WTC11 (cell line): ENCODE data around the gene TXNDC2. TPM values are rescaled to one million over a fixed set of nuclear protein-coding genes. Genes with fewer than 3 reads are reported as not detected.

Experiments
- ATAC-seq: fragments of 200-7000 bp; cut with Tn5 transposase; 2 replicates; pipeline ENCODE4 v1.10.0; 2021; ENCODE audit warnings: mild to moderate bottlenecking, moderate library complexity
- CTCF ChIA-PET: fragments of 300-600 bp; sonication (Branson Sonifier 250); formaldehyde crosslinking; loops from one replicate; lab custom pipeline; 2021; ENCODE audit warnings: antibody characterized with exemption; lab: Charles Lee
- POLR2A ChIA-PET: fragments of 350-600 bp; sonication (Branson Sonifier 250); formaldehyde crosslinking; loops from one replicate; lab custom pipeline; 2021; ENCODE audit warnings: antibody characterized with exemption; lab: Charles Lee
- DNase-seq: peaks from one replicate; pipeline ENCODE4 v3.0.0; 2021; ENCODE audit warnings: low spot score
- H3K27ac Mint-ChIP-seq: 2 replicates; pipeline ENCODE4 v1.8.0; 2021; ENCODE audit warnings: mixed read lengths
- H3K27me3 Mint-ChIP-seq: 2 replicates; pipeline ENCODE4 v1.8.0; 2021; ENCODE audit warnings: low read depth, mild to moderate bottlenecking, moderate library complexity, mixed read lengths
- H3K36me3 Mint-ChIP-seq: 2 replicates; pipeline ENCODE4 v1.8.0; 2021; ENCODE audit warnings: mixed read lengths
- H3K4me1 Mint-ChIP-seq: 2 replicates; pipeline ENCODE4 v1.8.0; 2022; ENCODE audit warnings: mixed read lengths
- H3K4me3 Mint-ChIP-seq: 2 replicates; pipeline ENCODE4 v1.8.0; 2021; ENCODE audit warnings: mild to moderate bottlenecking, moderate library complexity, mixed read lengths
- H3K9me3 Mint-ChIP-seq: 2 replicates; pipeline ENCODE4 v1.8.0; 2021; ENCODE audit warnings: mixed read lengths
- ATF1 ChIP-seq: sonication (generic); formaldehyde crosslinking; IDR thresholded peaks from 2 replicates; pipeline ENCODE4 v1.8.1; 2023; ENCODE audit warnings: mild to moderate bottlenecking, moderate library complexity, missing genetic modification reagents
- CREB1 ChIP-seq: sonication (generic); formaldehyde crosslinking; IDR thresholded peaks from 2 replicates; pipeline ENCODE4 v1.8.0; 2023; ENCODE audit warnings: mild to moderate bottlenecking, missing genetic modification reagents
- CREM ChIP-seq: sonication (generic); formaldehyde crosslinking; IDR thresholded peaks from 2 replicates; pipeline ENCODE4 v1.8.1; 2022; ENCODE audit warnings: mild to moderate bottlenecking, missing genetic modification reagents, moderate library complexity
- ETV6 ChIP-seq: sonication (generic); formaldehyde crosslinking; IDR thresholded peaks from 2 replicates; pipeline ENCODE4 v1.8.1; 2022; ENCODE audit warnings: mild to moderate bottlenecking, missing genetic modification reagents
- FOXP1 ChIP-seq: sonication (generic); formaldehyde crosslinking; IDR thresholded peaks from 2 replicates; pipeline ENCODE4 v1.8.0; 2022; ENCODE audit warnings: missing genetic modification reagents, mild to moderate bottlenecking, moderate library complexity, borderline replicate concordance
- GTF2I ChIP-seq: fragments of 250-450 bp; sonication (Bioruptor Pico); conservative IDR thresholded peaks from 2 replicates; pipeline ENCODE4 v1.4.0; 2021; ENCODE audit warnings: mild to moderate bottlenecking
- MXD4 ChIP-seq: fragments of 250-450 bp; sonication (Bioruptor Pico); IDR thresholded peaks from 2 replicates; pipeline ENCODE4 v1.8.0; 2021; ENCODE audit warnings: mild to moderate bottlenecking, moderate library complexity, borderline replicate concordance
- NFYB ChIP-seq: sonication (generic); formaldehyde crosslinking; conservative IDR thresholded peaks from 2 replicates; pipeline ENCODE4 v1.8.0; 2022; ENCODE audit warnings: low read depth, missing genetic modification reagents
- NR3C1 ChIP-seq: sonication (generic); formaldehyde crosslinking; conservative IDR thresholded peaks from 2 replicates; pipeline ENCODE4 v1.8.1; 2023; ENCODE audit warnings: low read depth, mild to moderate bottlenecking, missing genetic modification reagents
- PRRX2 ChIP-seq: fragments of 250-450 bp; sonication (Bioruptor Pico); IDR thresholded peaks from 2 replicates; pipeline ENCODE4 v1.8.0; 2021; ENCODE audit warnings: mild to moderate bottlenecking
- RELA ChIP-seq: sonication (generic); formaldehyde crosslinking; IDR thresholded peaks from 2 replicates; pipeline ENCODE4 v1.8.1; 2022; ENCODE audit warnings: missing genetic modification reagents, mild to moderate bottlenecking, borderline replicate concordance
- SMAD4 ChIP-seq: sonication (generic); formaldehyde crosslinking; IDR thresholded peaks from 2 replicates; pipeline ENCODE4 v1.8.0; 2022; ENCODE audit warnings: mild to moderate bottlenecking, missing genetic modification reagents
- TCF7 ChIP-seq: sonication (generic); formaldehyde crosslinking; IDR thresholded peaks from 2 replicates; pipeline ENCODE4 v1.8.0; 2022; ENCODE audit warnings: mild to moderate bottlenecking, low read depth, missing genetic modification reagents, moderate library complexity
- ZNF219 ChIP-seq: sonication (generic); formaldehyde crosslinking; IDR thresholded peaks from 2 replicates; pipeline ENCODE4 v1.8.0; 2023; ENCODE audit warnings: missing genetic modification reagents, mild to moderate bottlenecking, borderline replicate concordance
- ZNF416 ChIP-seq: fragments of 250-450 bp; sonication (Bioruptor Pico); IDR thresholded peaks from 2 replicates; pipeline ENCODE4 v1.9.0; 2021; ENCODE audit warnings: mild to moderate bottlenecking, inconsistent platforms
- total RNA-seq: library from RNA; stranded (reverse); gene quantifications from 3 replicates; pipeline ENCODE4 v1.2.3, GENCODE V29; 2021
- TF ChIP-seq, protein P1 (sequence below): fragments of 200-600 bp; IDR thresholded peaks from 2 replicates; pipeline ENCODE4 v1.8.0; 2022; ENCODE audit warnings: antibody characterized with exemption
- TF ChIP-seq, protein P2 (sequence below): sonication (generic); formaldehyde crosslinking; IDR thresholded peaks from 2 replicates; pipeline ENCODE4 v1.8.1; 2023; ENCODE audit warnings: mild to moderate bottlenecking, missing genetic modification reagents, borderline replicate concordance
- TF ChIP-seq, protein P3 (sequence below): fragments of 250-450 bp; sonication (Bioruptor Pico); conservative IDR thresholded peaks from 2 replicates; pipeline ENCODE4 v1.9.0; 2021; ENCODE audit warnings: mild to moderate bottlenecking

TXNDC2 gene
- total RNA-seq, 1 experiment from 2014 or later = 0.26 TPM

DNA sequence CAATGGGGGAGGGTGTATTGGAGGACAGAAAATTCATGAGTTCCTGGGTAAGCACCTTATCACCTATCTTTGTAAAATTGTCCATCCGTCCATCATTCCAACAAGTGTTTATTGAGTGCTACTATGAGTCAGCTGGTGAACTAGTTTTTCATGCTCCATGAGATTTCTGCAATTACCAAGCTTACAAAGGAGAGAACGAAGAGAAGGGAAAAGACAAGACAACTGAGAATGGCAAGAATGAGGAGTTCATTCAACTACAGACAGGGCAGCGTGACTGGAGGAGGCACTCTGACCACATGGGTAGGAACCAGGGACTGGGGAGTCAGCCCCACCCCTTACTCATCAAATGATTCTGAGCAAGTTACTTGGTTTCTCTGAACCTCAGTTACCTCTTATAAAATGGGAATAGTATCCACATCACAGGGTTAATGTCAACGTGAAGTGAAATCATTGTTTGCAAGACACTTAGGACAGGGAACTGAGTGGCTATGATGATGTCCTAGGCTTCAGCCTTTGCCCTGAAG is 18.6 kb upstream of the TXNDC2 start:
- H3K27ac Mint-ChIP-seq = no peak overlapping the region
- no peak for ATAC-seq
- peaks cover 25% of the 10 kb centered on the region for H3K36me3 Mint-ChIP-seq
- peaks cover 8% of the 10 kb centered on the region; the same call in 1 of the 2 replicates for H3K27me3 Mint-ChIP-seq
- H3K9me3 Mint-ChIP-seq = peaks cover 27% of the 10 kb centered on the region
- DNase-seq = no peak
- TF ChIP-seq PRRX2 (CRISPR knock-in tag) (no peak), ZNF219 (no peak), ZNF416 (CRISPR knock-in tag) (no peak), ATF1 (no peak), CREB1 (CRISPR knock-in tag) (no peak), FOXP1 (CRISPR knock-in tag) (no peak), ETV6 (CRISPR knock-in tag) (no peak), SMAD4 (CRISPR knock-in tag) (no peak), GTF2I (no peak), TCF7 (CRISPR knock-in tag) (no peak), NFYB (CRISPR knock-in tag) (no peak), MXD4 (CRISPR knock-in tag) (no peak), NR3C1 (CRISPR knock-in tag) (no peak), CREM (no peak), RELA (CRISPR knock-in tag) (no peak)
- TF ChIP-seq, protein P1, sequence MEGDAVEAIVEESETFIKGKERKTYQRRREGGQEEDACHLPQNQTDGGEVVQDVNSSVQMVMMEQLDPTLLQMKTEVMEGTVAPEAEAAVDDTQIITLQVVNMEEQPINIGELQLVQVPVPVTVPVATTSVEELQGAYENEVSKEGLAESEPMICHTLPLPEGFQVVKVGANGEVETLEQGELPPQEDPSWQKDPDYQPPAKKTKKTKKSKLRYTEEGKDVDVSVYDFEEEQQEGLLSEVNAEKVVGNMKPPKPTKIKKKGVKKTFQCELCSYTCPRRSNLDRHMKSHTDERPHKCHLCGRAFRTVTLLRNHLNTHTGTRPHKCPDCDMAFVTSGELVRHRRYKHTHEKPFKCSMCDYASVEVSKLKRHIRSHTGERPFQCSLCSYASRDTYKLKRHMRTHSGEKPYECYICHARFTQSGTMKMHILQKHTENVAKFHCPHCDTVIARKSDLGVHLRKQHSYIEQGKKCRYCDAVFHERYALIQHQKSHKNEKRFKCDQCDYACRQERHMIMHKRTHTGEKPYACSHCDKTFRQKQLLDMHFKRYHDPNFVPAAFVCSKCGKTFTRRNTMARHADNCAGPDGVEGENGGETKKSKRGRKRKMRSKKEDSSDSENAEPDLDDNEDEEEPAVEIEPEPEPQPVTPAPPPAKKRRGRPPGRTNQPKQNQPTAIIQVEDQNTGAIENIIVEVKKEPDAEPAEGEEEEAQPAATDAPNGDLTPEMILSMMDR = no peak
- TF ChIP-seq, protein P2, sequence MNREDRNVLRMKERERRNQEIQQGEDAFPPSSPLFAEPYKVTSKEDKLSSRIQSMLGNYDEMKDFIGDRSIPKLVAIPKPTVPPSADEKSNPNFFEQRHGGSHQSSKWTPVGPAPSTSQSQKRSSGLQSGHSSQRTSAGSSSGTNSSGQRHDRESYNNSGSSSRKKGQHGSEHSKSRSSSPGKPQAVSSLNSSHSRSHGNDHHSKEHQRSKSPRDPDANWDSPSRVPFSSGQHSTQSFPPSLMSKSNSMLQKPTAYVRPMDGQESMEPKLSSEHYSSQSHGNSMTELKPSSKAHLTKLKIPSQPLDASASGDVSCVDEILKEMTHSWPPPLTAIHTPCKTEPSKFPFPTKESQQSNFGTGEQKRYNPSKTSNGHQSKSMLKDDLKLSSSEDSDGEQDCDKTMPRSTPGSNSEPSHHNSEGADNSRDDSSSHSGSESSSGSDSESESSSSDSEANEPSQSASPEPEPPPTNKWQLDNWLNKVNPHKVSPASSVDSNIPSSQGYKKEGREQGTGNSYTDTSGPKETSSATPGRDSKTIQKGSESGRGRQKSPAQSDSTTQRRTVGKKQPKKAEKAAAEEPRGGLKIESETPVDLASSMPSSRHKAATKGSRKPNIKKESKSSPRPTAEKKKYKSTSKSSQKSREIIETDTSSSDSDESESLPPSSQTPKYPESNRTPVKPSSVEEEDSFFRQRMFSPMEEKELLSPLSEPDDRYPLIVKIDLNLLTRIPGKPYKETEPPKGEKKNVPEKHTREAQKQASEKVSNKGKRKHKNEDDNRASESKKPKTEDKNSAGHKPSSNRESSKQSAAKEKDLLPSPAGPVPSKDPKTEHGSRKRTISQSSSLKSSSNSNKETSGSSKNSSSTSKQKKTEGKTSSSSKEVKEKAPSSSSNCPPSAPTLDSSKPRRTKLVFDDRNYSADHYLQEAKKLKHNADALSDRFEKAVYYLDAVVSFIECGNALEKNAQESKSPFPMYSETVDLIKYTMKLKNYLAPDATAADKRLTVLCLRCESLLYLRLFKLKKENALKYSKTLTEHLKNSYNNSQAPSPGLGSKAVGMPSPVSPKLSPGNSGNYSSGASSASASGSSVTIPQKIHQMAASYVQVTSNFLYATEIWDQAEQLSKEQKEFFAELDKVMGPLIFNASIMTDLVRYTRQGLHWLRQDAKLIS (CRISPR knock-in tag) = no peak
- TF ChIP-seq, protein P3, sequence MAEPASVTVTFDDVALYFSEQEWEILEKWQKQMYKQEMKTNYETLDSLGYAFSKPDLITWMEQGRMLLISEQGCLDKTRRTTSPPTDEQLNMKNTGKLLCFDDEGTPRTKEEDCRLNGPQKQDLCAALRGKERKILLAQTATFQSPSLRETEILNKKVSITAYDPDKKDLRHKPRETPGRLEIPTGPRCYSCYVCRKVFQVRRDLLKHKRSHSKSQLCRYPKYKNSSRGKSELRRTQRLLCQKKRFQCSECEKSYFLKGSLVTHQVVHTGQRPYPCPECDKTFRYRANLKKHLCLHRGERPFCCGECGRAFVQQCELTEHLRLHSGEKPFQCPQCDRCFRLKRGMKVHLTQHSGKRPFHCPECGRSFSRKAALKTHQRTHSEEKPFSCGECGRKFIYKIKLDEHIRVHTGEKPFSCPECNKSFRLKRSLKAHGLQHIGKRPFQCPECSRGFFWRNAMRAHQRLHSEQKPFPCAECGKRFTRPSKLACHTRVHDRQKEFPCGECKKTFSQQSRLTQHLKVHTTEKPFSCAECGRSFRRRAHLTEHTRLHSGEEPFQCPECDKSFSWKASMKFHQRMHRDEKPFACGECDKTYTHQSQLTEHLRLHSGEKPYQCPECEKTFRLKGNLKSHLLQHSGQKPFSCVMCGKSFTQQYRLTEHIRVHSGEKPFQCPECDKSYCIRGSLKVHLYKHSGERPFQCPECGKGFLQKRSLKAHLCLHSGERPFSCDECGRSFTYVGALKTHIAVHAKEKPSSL (CRISPR knock-in tag) = no peak
- H3K4me1 Mint-ChIP-seq = peaks cover 30% of the 10 kb centered on the region
- ChIA-PET POLR2A (no interaction called here), CTCF (no interaction called here)
- no peak overlapping the region for H3K4me3 Mint-ChIP-seq
